HepG2 (cell line): ENCODE measurements around the gene THOP1. TPM values are rescaled to one million over a fixed set of nuclear protein-coding genes. Genes with fewer than 3 reads are reported as not detected.

Experiments
- CREB3 ChIP-seq: sonication (generic); formaldehyde crosslinking; IDR thresholded peaks from 2 replicates; pipeline ENCODE4 v1.5.0; 2020; ENCODE audit warnings: missing genetic modification reagents
- CSRNP1 ChIP-seq: sonication (generic); formaldehyde crosslinking; IDR thresholded peaks from 2 replicates; pipeline ENCODE4 v1.8.1; 2023; ENCODE audit warnings: mild to moderate bottlenecking, missing genetic modification reagents
- EZH2 ChIP-seq: conservative IDR thresholded peaks from 2 replicates; pipeline ENCODE4 v1.6.1; 2012; ENCODE audit warnings: mild to moderate bottlenecking, low read depth, low read length, moderate library complexity
- GATAD1 ChIP-seq: IDR thresholded peaks from 2 replicates; pipeline ENCODE4 v1.6.1; 2016; ENCODE audit warnings: missing genetic modification reagents, missing compliant biosample characterization
- KLF12 ChIP-seq: sonication (generic); formaldehyde crosslinking; IDR thresholded peaks from 2 replicates; pipeline ENCODE4 v1.4.0; 2020; ENCODE audit warnings: missing genetic modification reagents, borderline replicate concordance
- MLLT10 ChIP-seq: sonication (generic); formaldehyde crosslinking; IDR thresholded peaks from 2 replicates; pipeline ENCODE4 v1.4.0; 2020; ENCODE audit warnings: missing genetic modification reagents
- NFE2L2 ChIP-seq: fragments of 150-350 bp; IDR thresholded peaks from 2 replicates; pipeline ENCODE4 v1.6.1; 2014; ENCODE audit warnings: low read length
- POGK ChIP-seq: sonication (generic); formaldehyde crosslinking; conservative IDR thresholded peaks from 2 replicates; pipeline ENCODE4 v1.8.0; 2022; ENCODE audit warnings: mild to moderate bottlenecking, moderate library complexity, missing genetic modification reagents
- RELA ChIP-seq: sonication (generic); formaldehyde crosslinking; IDR thresholded peaks from 2 replicates; pipeline ENCODE4 v1.4.0; 2020; ENCODE audit warnings: missing genetic modification reagents
- RNF2 ChIP-seq: fragments of 450-650 bp; conservative IDR thresholded peaks from 2 replicates; pipeline ENCODE4 v1.6.1; 2016; ENCODE audit warnings: low read depth
- SCMH1 ChIP-seq: sonication (generic); formaldehyde crosslinking; IDR thresholded peaks from 2 replicates; pipeline ENCODE4 v1.9.0; 2021; ENCODE audit warnings: missing genetic modification reagents, mild to moderate bottlenecking, borderline replicate concordance
- SRSF1 ChIP-seq: fragments of 200-400 bp; formaldehyde crosslinking; optimal IDR thresholded peaks from 2 replicates; pipeline ENCODE3; 2017; ENCODE audit warnings: mild to moderate bottlenecking, low read depth, low read length, moderate library complexity
- STAG1 ChIP-seq: sonication (generic); formaldehyde crosslinking; IDR thresholded peaks from 2 replicates; pipeline ENCODE4 v1.4.0; 2020; ENCODE audit warnings: missing genetic modification reagents
- TARDBP ChIP-seq: sonication (generic); formaldehyde crosslinking; IDR thresholded peaks from 2 replicates; pipeline ENCODE4 v1.8.0; 2022; ENCODE audit warnings: mild to moderate bottlenecking, missing genetic modification reagents
- ZBTB26 ChIP-seq: IDR thresholded peaks from 2 replicates; pipeline ENCODE4 v1.6.1; 2016; ENCODE audit warnings: missing compliant biosample characterization, missing genetic modification reagents, borderline replicate concordance
- ZNF263 ChIP-seq: sonication (generic); formaldehyde crosslinking; IDR thresholded peaks from 2 replicates; pipeline ENCODE4 v1.4.0; 2020; ENCODE audit warnings: missing genetic modification reagents
- ZNF446 ChIP-seq: sonication (generic); formaldehyde crosslinking; IDR thresholded peaks from 2 replicates; pipeline ENCODE4 v1.5.0; 2020; ENCODE audit warnings: mild to moderate bottlenecking, missing genetic modification reagents
- ZNF468 ChIP-seq: sonication (generic); formaldehyde crosslinking; IDR thresholded peaks from 2 replicates; pipeline ENCODE4 v1.8.0; 2022; ENCODE audit warnings: mild to moderate bottlenecking, moderate library complexity, missing genetic modification reagents
- ZNF558 ChIP-seq: sonication (generic); formaldehyde crosslinking; IDR thresholded peaks from 2 replicates; pipeline ENCODE4 v1.9.0; 2022; ENCODE audit warnings: mild to moderate bottlenecking, missing genetic modification reagents, borderline replicate concordance
- ZUFSP ChIP-seq: sonication (generic); formaldehyde crosslinking; IDR thresholded peaks from 2 replicates; pipeline ENCODE4 v1.9.0; 2021; ENCODE audit warnings: missing genetic modification reagents, mild to moderate bottlenecking, borderline replicate concordance
- polyA plus RNA-seq, 8 experiments: library from polyadenylated mRNA; depleted of rRNA in 3 of 8; stranded (reverse) in 7 of 8; unstranded in 1 of 8; fragments of >200 nt; fragmentation: Illumina TruSeq in 4 of 8; extraction: Trizol in 4 of 8; gene quantifications; 2 replicates each; pipeline versions ENCODE4 v1.2.1 to v1.2.3, GENCODE V29; 2011 to 2016; ENCODE audit warnings: low read depth in 4 of 8, missing spikeins in 1 of 8, mixed read lengths in 1 of 8; ENCODE audit not compliant: insufficient read depth in 1 of 8
- total RNA-seq, 5 experiments: library from RNA; depleted of rRNA; stranded (reverse); fragments of >200 nt; fragmentation: Illumina TruSeq; extraction: Trizol; gene quantifications; 2 replicates each; pipeline ENCODE4 v1.2.3, GENCODE V29; 2016; ENCODE audit warnings: low read depth in 1 of 5

THOP1 gene
- total and polyA plus RNA-seq, 2 of the 13 experiments (the other 11 are each of a cell fraction or from before 2014, with no cell fraction given) = 74.4 to 116 TPM

- peak; percentile 85; the same call in 1 of the 2 replicates for TF ChIP-seq CSRNP1 (CRISPR knock-in tag)
- peak; percentile 81; the same call in 1 of the 2 replicates for TF ChIP-seq ZNF558 (CRISPR knock-in tag)
- TF ChIP-seq SCMH1 (CRISPR knock-in tag) = no peak
- peak; percentile 78; the same call in 1 of the 2 replicates for TF ChIP-seq TARDBP (CRISPR knock-in tag)
- no peak for TF ChIP-seq ZNF446 (CRISPR knock-in tag)
- TF ChIP-seq SRSF1 = no peak
- no peak for TF ChIP-seq RELA (CRISPR knock-in tag)
- no peak for TF ChIP-seq EZH2
- TF ChIP-seq GATAD1 (CRISPR knock-in tag) = peak; percentile 62
- TF ChIP-seq POGK = peak; percentile 92
- TF ChIP-seq MLLT10 (CRISPR knock-in tag) = no peak
- TF ChIP-seq ZNF263 (CRISPR knock-in tag) = 0 out of 2 replicates have a peak, but pooled peaks have one; percentile 23
- peak; percentile 68; the same call in 1 of the 2 replicates for TF ChIP-seq CREB3
- no peak for TF ChIP-seq ZNF468 (CRISPR knock-in tag)
- peak; percentile 92 for TF ChIP-seq KLF12 (CRISPR knock-in tag)
- TF ChIP-seq ZUFSP (CRISPR knock-in tag) = no peak
- TF ChIP-seq ZBTB26 = peak; percentile 70; the same call in 1 of the 2 replicates
- TF ChIP-seq STAG1 = peak; percentile 29; the same call in 1 of the 2 replicates
- no peak for TF ChIP-seq NFE2L2
- no peak for TF ChIP-seq RNF2
Observed at GRCh38 chr19:2840794-2841791, 55.8 kb downstream of the THOP1 start, which contains the start of gene ZNF555 (continued).
